Activated CD4-positive, alpha-beta T cell treated with anti-CD3 and anti-CD28 coated beads, Interleukin-2, amount 50 U/mL, for 1 hour (primary cell): ENCODE measurements around the gene MYO7A.

Experiments used
- DNase-seq: peaks from one replicate; pipeline ENCODE4 v3.0.0-alpha.2; 2020

Gene MYO7A

GRCh38 chr11:77127920-77128691 lies at the start of gene MYO7A:
Gene MYO7A (plus strand): TSS chr11:77128246. CDS start chr11:77130635, 2,389 bp downstream.
- DNase-seq: no peak

- DNase-seq: no peak
Observed at GRCh38 chr11:77079666-77080065, 48.4 kb upstream of the MYO7A start.

- DNase-seq: no peak
Observed at GRCh38 chr11:77080643-77081210, 47.3 kb upstream of the MYO7A start.

- DNase-seq: no peak
Observed at GRCh38 chr11:77081381-77081851, 46.6 kb upstream of the MYO7A start.

GRCh38 chr11:77081976-77082836 lies 45.8 kb upstream of the MYO7A start:
- no peak for DNase-seq

GRCh38 chr11:77082838-77083565 lies 45.0 kb upstream of the MYO7A start:
- DNase-seq: peak; percentile 23

GRCh38 chr11:77083566-77084245 lies 44.3 kb upstream of the MYO7A start:
- no peak for DNase-seq

GRCh38 chr11:77084581-77085191 lies 43.4 kb upstream of the MYO7A start:
- DNase-seq: no peak

GRCh38 chr11:77085652-77086051 lies 42.4 kb upstream of the MYO7A start:
- no peak for DNase-seq

- no peak for DNase-seq
Observed at GRCh38 chr11:77086521-77087472, 41.2 kb upstream of the MYO7A start.

- DNase-seq: no peak
Observed at GRCh38 chr11:77087723-77088225, 40.3 kb upstream of the MYO7A start.

GRCh38 chr11:77088236-77089003 lies 39.6 kb upstream of the MYO7A start:
- no peak for DNase-seq

GRCh38 chr11:77089004-77089545 lies 39.0 kb upstream of the MYO7A start:
- no peak for DNase-seq

GRCh38 chr11:77090046-77090372 lies 38.0 kb upstream of the MYO7A start:
- DNase-seq: no peak

GRCh38 chr11:77090373-77091111 lies 37.5 kb upstream of the MYO7A start:
- no peak for DNase-seq

- peak; percentile 80 for DNase-seq
Observed at GRCh38 chr11:77091146-77091940, 36.7 kb upstream of the MYO7A start.

- no peak for DNase-seq
Observed at GRCh38 chr11:77092382-77092781, 35.7 kb upstream of the MYO7A start.
